Epithelial cell of proximal tubule (primary cell): ENCODE data around the gene PSMD6. TPM values are rescaled to one million over a fixed set of nuclear protein-coding genes. Genes with fewer than 3 reads are reported as not detected.

Experiments used
- DNase-seq: peaks from one replicate; pipeline ENCODE4 v3.0.0-alpha.2; 2011; ENCODE audit warnings: low read depth
- H3K4me3 ChIP-seq: 2 replicates; pipeline ENCODE4 v1.5.1; 2011; ENCODE audit warnings: low read depth, mild to moderate bottlenecking, low read length
- CTCF ChIP-seq: conservative IDR thresholded peaks from 2 replicates; pipeline ENCODE4 v1.5.1; 2012; ENCODE audit warnings: low read depth, mild to moderate bottlenecking, low read length
- total RNA-seq: library from RNA; depleted of rRNA; stranded (reverse); fragments of >200 nt; gene quantifications from 2 replicates; pipeline ENCODE4 v1.2.3, GENCODE V29; 2015

PSMD6 gene
- total RNA-seq, 1 donor from 2014 or later: 92.1 TPM

- TF ChIP-seq CTCF: no peak
- no peak overlapping the region for H3K4me3 ChIP-seq
- no peak for DNase-seq
Observed at GRCh38 chr3:63986146-63986545, 37.1 kb downstream of the PSMD6 start.

- DNase-seq: no peak
- H3K4me3 ChIP-seq: no peak overlapping the region
- no peak for TF ChIP-seq CTCF
Observed at GRCh38 chr3:63984391-63984790, 38.9 kb downstream of the PSMD6 start.

GRCh38 chr3:63981980-63982379, 41.3 kb downstream of the PSMD6 start:
- H3K4me3 ChIP-seq: no peak overlapping the region
- DNase-seq: no peak
- TF ChIP-seq CTCF: no peak

- no peak overlapping the region for H3K4me3 ChIP-seq
- no peak for TF ChIP-seq CTCF
Observed at GRCh38 chr3:63980830-63981498, 42.3 kb downstream of the PSMD6 start.

GRCh38 chr3:63980019-63980418, 43.3 kb downstream of the PSMD6 start:
- H3K4me3 ChIP-seq: no peak overlapping the region
- no peak for DNase-seq
- no peak for TF ChIP-seq CTCF

More at GRCh38 chr3:63980830-63981498, 42.3 kb downstream of the PSMD6 start:
- no peak for DNase-seq

GRCh38 chr3:63979093-63979885, 44.0 kb downstream of the PSMD6 start:
- TF ChIP-seq CTCF: no peak
- no peak overlapping the region for H3K4me3 ChIP-seq
- no peak for DNase-seq
